Calu3 (cell line): ENCODE results near the gene NDST4. TPM values are rescaled to one million over a fixed set of nuclear protein-coding genes. Genes with fewer than 3 reads are reported as not detected.

Experiments used
- BruUV-seq: library from RNA; stranded (reverse); fragments of 400-500 nt; replicated peaks from 2 replicates; lab custom pipeline; 2021; lab: Mats Ljungman, UMichigan
- CTCF ChIA-PET: fragments of 300-600 bp; sonication (Branson Sonifier 250); formaldehyde crosslinking; loops from one replicate; lab custom pipeline; 2022; ENCODE audit warnings: antibody characterized with exemption; lab: Charles Lee
- DNase-seq: peaks from one replicate; pipeline ENCODE4 v3.0.0; 2022
- H3K27ac Mint-ChIP-seq: one replicate; pipeline ENCODE4 v1.8.0; 2022; ENCODE audit warnings: mixed read lengths; ENCODE audit not compliant: unreplicated experiment
- H3K27me3 Mint-ChIP-seq: one replicate; pipeline ENCODE4 v1.8.0; 2022; ENCODE audit warnings: mixed read lengths; ENCODE audit not compliant: unreplicated experiment
- H3K36me3 Mint-ChIP-seq: one replicate; pipeline ENCODE4 v1.8.0; 2022; ENCODE audit warnings: mild to moderate bottlenecking, moderate library complexity, mixed read lengths; ENCODE audit not compliant: insufficient read depth, unreplicated experiment
- H3K4me1 Mint-ChIP-seq: one replicate; pipeline ENCODE4 v1.8.0; 2022; ENCODE audit warnings: mild to moderate bottlenecking, low read depth, mixed read lengths; ENCODE audit not compliant: unreplicated experiment
- H3K4me3 Mint-ChIP-seq: one replicate; pipeline ENCODE4 v1.8.0; 2022; ENCODE audit warnings: mild to moderate bottlenecking, low read depth, moderate library complexity, mixed read lengths; ENCODE audit not compliant: unreplicated experiment
- H3K9me3 Mint-ChIP-seq: one replicate; pipeline ENCODE4 v1.8.0; 2022; ENCODE audit warnings: low read depth, mixed read lengths; ENCODE audit not compliant: unreplicated experiment
- CTCF ChIP-seq: fragments of 200-600 bp; IDR thresholded peaks from one replicate; pipeline ENCODE4 v1.8.0; 2022; ENCODE audit warnings: antibody characterized with exemption; ENCODE audit not compliant: unreplicated experiment
- intact Hi-C: fragments of 100-400 bp; cut with micrococcal nuclease; formaldehyde crosslinking; loops from one replicate; pipeline ENCODE4 v1.10.0; 2022; ENCODE audit not compliant: unreplicated experiment
- total RNA-seq: library from RNA; stranded (reverse); gene quantifications from 2 replicates; pipeline ENCODE4 v1.2.3, GENCODE V29; 2022

The NDST4 gene
- total RNA-seq, 1 experiment from 2014 or later: not detected

- H3K4me3 Mint-ChIP-seq: no peak overlapping the region
- DNase-seq: no peak
- no TSS peak for BruUV-seq
- no peak for TF ChIP-seq CTCF
- H3K27ac Mint-ChIP-seq: no peak overlapping the region
- no peaks in the 10 kb centered on the region for H3K36me3 Mint-ChIP-seq
- intact Hi-C loops: no loop called here
- H3K27me3 Mint-ChIP-seq: no peaks in the 10 kb centered on the region
- no peaks in the 10 kb centered on the region for H3K4me1 Mint-ChIP-seq
- no peaks in the 10 kb centered on the region for H3K9me3 Mint-ChIP-seq
- CTCF ChIA-PET: no interaction called here
Observed at GRCh38 chr4:114791976-114792375, 321.4 kb downstream of the NDST4 start.

GRCh38 chr4:114785570-114785969, 327.9 kb downstream of the NDST4 start:
- BruUV-seq: no TSS peak
- H3K36me3 Mint-ChIP-seq: no peaks in the 10 kb centered on the region
- no peaks in the 10 kb centered on the region for H3K4me1 Mint-ChIP-seq
- CTCF ChIA-PET: no interaction called here
- no peak for DNase-seq
- no peak overlapping the region for H3K27ac Mint-ChIP-seq
- intact Hi-C loops: loop anchor here (10.0 kb wide), 2 partner anchors 329 to 449 kb away; partner anchors contain the start of gene NDST4
- no peaks in the 10 kb centered on the region for H3K9me3 Mint-ChIP-seq
- TF ChIP-seq CTCF: no peak
- H3K4me3 Mint-ChIP-seq: no peak overlapping the region
- no peaks in the 10 kb centered on the region for H3K27me3 Mint-ChIP-seq

GRCh38 chr4:114783215-114783595, 330.2 kb downstream of the NDST4 start:
- CTCF ChIA-PET: no interaction called here
- Mint-ChIP-seq H3K4me3 (no peak overlapping the region), H3K36me3 (no peaks in the 10 kb centered on the region), H3K4me1 (no peaks in the 10 kb centered on the region), H3K27ac (no peak overlapping the region), H3K9me3 (no peaks in the 10 kb centered on the region), H3K27me3 (no peaks in the 10 kb centered on the region)
- no peak for TF ChIP-seq CTCF
- BruUV-seq: no TSS peak
- intact Hi-C loops: loop anchor here (5.0 to 10.0 kb wide), 3 partner anchors 332 to 754 kb away; partner anchors contain the start of gene NDST4
- no peak for DNase-seq

GRCh38 chr4:114782415-114783214, 330.8 kb downstream of the NDST4 start:
- CTCF ChIA-PET: no interaction called here
- Mint-ChIP-seq H3K36me3 (no peaks in the 10 kb centered on the region), H3K4me3 (no peak overlapping the region), H3K9me3 (no peaks in the 10 kb centered on the region), H3K27me3 (no peaks in the 10 kb centered on the region), H3K4me1 (no peaks in the 10 kb centered on the region), H3K27ac (no peak overlapping the region)
- TF ChIP-seq CTCF: no peak
- no peak for DNase-seq
- BruUV-seq: no TSS peak
- intact Hi-C loops: loop anchor here (5.0 to 10.0 kb wide), 3 partner anchors 332 to 755 kb away; partner anchors contain the start of gene NDST4
